Hepatocyte (in vitro differentiated cells): ENCODE data around the gene NAV3. TPM values are rescaled to one million over a fixed set of nuclear protein-coding genes. Genes with fewer than 3 reads are reported as not detected.
"Not testable (repeated sequence)": the region's sequence is repeated elsewhere in the genome, so short reads cannot be mapped to it uniquely, and the experiment has no call there.

Experiments used
- DNase-seq: peaks from one replicate; pipeline ENCODE4 v3.0.0-alpha.2; 2016; ENCODE audit warnings: low spot score
- H2AFZ ChIP-seq: fragments of 200-600 bp; sonication (generic); 2 replicates; pipeline ENCODE4 v1.6.0; 2016; ENCODE audit warnings: antibody characterized with exemption, mild to moderate bottlenecking
- H3K27ac ChIP-seq: fragments of 200-600 bp; sonication (generic); 2 replicates; pipeline ENCODE4 v1.5.1; 2016; ENCODE audit warnings: mild to moderate bottlenecking
- H3K27me3 ChIP-seq: fragments of 200-600 bp; sonication (generic); 2 replicates; pipeline ENCODE4 v1.6.1; 2016
- H3K36me3 ChIP-seq: fragments of 200-600 bp; sonication (generic); replicated peaks from 2 replicates; pipeline ENCODE4 v1.5.1; 2016; ENCODE audit warnings: low read depth; ENCODE audit not compliant: insufficient read depth
- H3K4me1 ChIP-seq: fragments of 200-600 bp; sonication (generic); 2 replicates; pipeline ENCODE4 v1.5.1; 2016; ENCODE audit warnings: mild to moderate bottlenecking, moderate library complexity; ENCODE audit not compliant: insufficient read depth
- H3K4me2 ChIP-seq: fragments of 200-600 bp; sonication (generic); 2 replicates; pipeline ENCODE4 v1.6.0; 2016
- H3K4me3 ChIP-seq: fragments of 200-600 bp; sonication (generic); 2 replicates; pipeline ENCODE4 v1.5.1; 2016; ENCODE audit warnings: mild to moderate bottlenecking
- H3K79me2 ChIP-seq: fragments of 200-600 bp; sonication (generic); 2 replicates; pipeline ENCODE4 v1.6.0; 2017; ENCODE audit warnings: mild to moderate bottlenecking
- H3K9me2 ChIP-seq: fragments of 200-600 bp; sonication (generic); replicated peaks from 2 replicates; pipeline ENCODE4 v1.6.0; 2017; ENCODE audit warnings: mild to moderate bottlenecking; ENCODE audit not compliant: insufficient read depth
- H3K9me3 ChIP-seq: fragments of 200-600 bp; sonication (generic); 2 replicates; pipeline ENCODE4 v1.5.1; 2016; ENCODE audit warnings: low read depth, mild to moderate bottlenecking
- H4K20me1 ChIP-seq: fragments of 200-600 bp; sonication (generic); 2 replicates; pipeline ENCODE4 v1.6.0; 2016; ENCODE audit warnings: mild to moderate bottlenecking; ENCODE audit not compliant: insufficient read depth, poor library complexity, severe bottlenecking
- EZH2 ChIP-seq: fragments of 200-600 bp; sonication (generic); IDR thresholded peaks from 2 replicates; pipeline ENCODE4 v1.6.1; 2016; ENCODE audit warnings: antibody characterized with exemption, mild to moderate bottlenecking, borderline replicate concordance
- EZH2phosphoT487 ChIP-seq: fragments of 200-600 bp; sonication (generic); IDR thresholded peaks from one replicate; pipeline ENCODE4 v1.6.1; 2018; ENCODE audit warnings: antibody characterized with exemption, mild to moderate bottlenecking, low read depth, moderate library complexity; ENCODE audit not compliant: unreplicated experiment, severe bottlenecking
- WGBS: methylation state at CpG from one replicate; pipeline ENCODE4 v1.1.6; 2016; ENCODE audit warnings: low lambda C conversion rate; ENCODE audit errors: missing lambda C conversion rate; 5-methylcytosine and 5-hydroxymethylcytosine counted together
- polyA plus RNA-seq: library from polyadenylated mRNA; unstranded; fragments of >200 nt; fragmentation: Nextera tagmentation; extraction: Ambion mirVana; gene quantifications from 2 replicates; pipeline ENCODE4 v1.2.1, GENCODE V29; 2016
- total RNA-seq: library from RNA; depleted of rRNA; stranded (reverse); fragments of >200 nt; gene quantifications from 2 replicates; pipeline ENCODE4 v1.2.3, GENCODE V29; 2014
- TF ChIP-seq, protein P1 (sequence below): fragments of 200-600 bp; sonication (generic); IDR thresholded peaks from 2 replicates; pipeline ENCODE4 v1.5.1; 2016; ENCODE audit warnings: antibody characterized with exemption, mild to moderate bottlenecking; ENCODE audit not compliant: poor library complexity

The NAV3 gene
- total and polyA plus RNA-seq, 2 experiments from 2014 or later = 1.4 to 9.2 TPM

DNA sequence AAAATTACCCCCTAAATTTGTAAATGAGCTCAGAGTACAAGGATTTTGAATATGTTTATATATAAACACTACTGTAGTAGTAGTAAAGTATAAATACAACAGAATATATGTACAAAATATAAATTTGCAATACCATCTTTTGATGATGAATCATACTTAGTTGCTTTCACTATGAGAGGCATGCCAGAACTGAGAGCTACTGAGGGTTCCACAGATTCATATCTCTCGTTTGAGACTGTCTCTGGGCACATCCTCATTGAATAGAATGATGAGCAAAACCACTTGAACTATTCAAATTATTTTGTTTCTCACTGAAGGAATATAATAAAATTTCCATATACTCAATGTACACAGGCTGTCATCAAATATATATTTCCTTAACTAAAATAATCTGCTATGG is 417.6 kb downstream of the NAV3 start:
- H3K27ac ChIP-seq = no peak overlapping the region
- no peak overlapping the region for H3K4me3 ChIP-seq
- no peak for DNase-seq
- H2AFZ ChIP-seq = no peak overlapping the region
- H3K4me1 ChIP-seq = no peaks in the 10 kb centered on the region
- H3K9me2 ChIP-seq = no peaks in the 10 kb centered on the region
- 89% methylated on average over 1 of the region's 1 CpG for whole genome bisulfite sequencing
- H4K20me1 ChIP-seq = no peaks in the 10 kb centered on the region
- no peaks in the 10 kb centered on the region for H3K9me3 ChIP-seq
- no peaks in the 10 kb centered on the region for H3K36me3 ChIP-seq
- H3K27me3 ChIP-seq = no peaks in the 10 kb centered on the region
- TF ChIP-seq EZH2phosphoT487 = no peak
- no peak for TF ChIP-seq EZH2
- TF ChIP-seq, protein P1, sequence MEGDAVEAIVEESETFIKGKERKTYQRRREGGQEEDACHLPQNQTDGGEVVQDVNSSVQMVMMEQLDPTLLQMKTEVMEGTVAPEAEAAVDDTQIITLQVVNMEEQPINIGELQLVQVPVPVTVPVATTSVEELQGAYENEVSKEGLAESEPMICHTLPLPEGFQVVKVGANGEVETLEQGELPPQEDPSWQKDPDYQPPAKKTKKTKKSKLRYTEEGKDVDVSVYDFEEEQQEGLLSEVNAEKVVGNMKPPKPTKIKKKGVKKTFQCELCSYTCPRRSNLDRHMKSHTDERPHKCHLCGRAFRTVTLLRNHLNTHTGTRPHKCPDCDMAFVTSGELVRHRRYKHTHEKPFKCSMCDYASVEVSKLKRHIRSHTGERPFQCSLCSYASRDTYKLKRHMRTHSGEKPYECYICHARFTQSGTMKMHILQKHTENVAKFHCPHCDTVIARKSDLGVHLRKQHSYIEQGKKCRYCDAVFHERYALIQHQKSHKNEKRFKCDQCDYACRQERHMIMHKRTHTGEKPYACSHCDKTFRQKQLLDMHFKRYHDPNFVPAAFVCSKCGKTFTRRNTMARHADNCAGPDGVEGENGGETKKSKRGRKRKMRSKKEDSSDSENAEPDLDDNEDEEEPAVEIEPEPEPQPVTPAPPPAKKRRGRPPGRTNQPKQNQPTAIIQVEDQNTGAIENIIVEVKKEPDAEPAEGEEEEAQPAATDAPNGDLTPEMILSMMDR = no peak
- H3K79me2 ChIP-seq = no peaks in the 10 kb centered on the region
- H3K4me2 ChIP-seq = no peak overlapping the region

DNA sequence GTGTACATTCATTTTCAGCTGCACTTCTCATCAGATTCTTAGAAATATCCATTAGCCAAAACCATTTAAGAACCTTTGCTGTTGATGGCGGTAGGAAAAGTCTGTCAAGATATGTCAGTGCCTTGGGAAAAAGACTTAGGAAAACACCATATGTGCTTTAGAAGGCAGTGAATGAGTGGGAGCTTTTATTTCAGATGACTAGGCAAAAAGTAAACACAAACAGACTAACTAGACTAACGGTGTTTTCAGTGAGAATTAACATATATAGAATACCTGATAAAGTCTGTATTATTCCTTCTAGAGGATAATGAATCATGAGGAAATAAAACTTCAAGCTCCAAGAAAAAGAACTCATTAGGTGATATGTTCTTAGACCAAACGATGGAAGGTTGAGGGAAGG is 418.9 kb downstream of the NAV3 start:
- no peaks in the 10 kb centered on the region for H3K4me1 ChIP-seq
- H2AFZ ChIP-seq = no peak overlapping the region
- H3K4me2 ChIP-seq = no peak overlapping the region
- H4K20me1 ChIP-seq = no peaks in the 10 kb centered on the region
- no peak overlapping the region for H3K27ac ChIP-seq
- H3K9me3 ChIP-seq = no peaks in the 10 kb centered on the region
- WGBS = 78% methylated on average over 3 of the region's 3 CpGs
- no peaks in the 10 kb centered on the region for H3K79me2 ChIP-seq
- DNase-seq = no peak
- no peak overlapping the region for H3K4me3 ChIP-seq
- TF ChIP-seq, protein P1 = no peak
- TF ChIP-seq EZH2 (no peak), EZH2phosphoT487 (no peak)
- H3K36me3 ChIP-seq = no peaks in the 10 kb centered on the region
- no peaks in the 10 kb centered on the region for H3K27me3 ChIP-seq
- H3K9me2 ChIP-seq = no peaks in the 10 kb centered on the region

DNA sequence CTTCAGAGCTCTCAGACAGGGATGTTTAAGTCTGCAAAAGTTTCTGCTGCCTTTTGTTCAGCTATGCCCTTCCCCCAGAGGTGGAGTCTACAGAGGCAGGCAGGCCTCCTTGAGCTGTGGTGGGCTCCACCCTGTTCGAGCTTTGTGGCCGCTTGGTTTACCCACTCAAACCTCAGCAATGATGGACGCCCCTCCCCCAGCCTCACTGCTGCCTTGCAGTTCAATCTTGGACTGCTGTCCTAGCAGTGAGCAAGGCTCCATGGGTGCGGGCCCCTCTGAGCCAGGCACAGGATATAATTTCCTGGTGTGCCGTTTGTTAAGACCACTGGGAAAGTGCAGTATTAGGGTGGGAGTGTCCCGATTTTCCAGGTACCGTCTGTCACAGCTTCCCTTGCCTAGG is 427.0 kb downstream of the NAV3 start:
- H3K9me3 ChIP-seq, H3K27me3 ChIP-seq, H3K27ac ChIP-seq, H3K4me3 ChIP-seq, H3K4me2 ChIP-seq, H3K9me2 ChIP-seq, H3K4me1 ChIP-seq, H3K36me3 ChIP-seq, H2AFZ ChIP-seq, H4K20me1 ChIP-seq, H3K79me2 ChIP-seq, DNase-seq: not testable (repeated sequence)
- 92% methylated on average over 7 of the region's 7 CpGs for whole genome bisulfite sequencing

DNA sequence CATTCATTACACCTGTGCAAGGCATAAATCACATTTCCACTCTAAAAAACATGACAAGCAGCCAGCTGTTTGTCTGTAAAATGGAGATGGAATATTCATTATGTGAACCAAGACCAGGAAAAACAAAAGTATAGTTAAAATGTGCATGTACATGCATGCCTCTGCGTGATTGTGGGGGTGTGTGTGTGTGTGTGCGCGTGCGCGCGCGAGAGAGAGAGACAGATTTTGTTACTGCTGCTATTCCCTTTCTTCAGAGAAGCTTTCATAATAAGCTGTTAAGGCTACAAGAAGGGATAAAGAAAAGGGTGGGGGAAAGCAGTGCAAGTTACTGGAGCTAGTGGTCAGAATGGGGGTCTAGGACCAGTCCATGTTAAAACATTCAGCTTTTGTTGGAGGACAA is 430.3 kb downstream of the NAV3 start:
- 97% methylated on average over 7 of the region's 7 CpGs for WGBS

More for the DNA sequence above, 430.3 kb downstream of the NAV3 start:
- Histone ChIP-seq H3K4me2 (no peak overlapping the region), H4K20me1 (no peaks in the 10 kb centered on the region), H2AFZ (no peak overlapping the region), H3K79me2 (no peaks in the 10 kb centered on the region), H3K9me2 (no peaks in the 10 kb centered on the region), H3K36me3 (no peaks in the 10 kb centered on the region), H3K27ac (no peak overlapping the region), H3K9me3 (no peaks in the 10 kb centered on the region), H3K27me3 (no peaks in the 10 kb centered on the region), H3K4me1 (no peaks in the 10 kb centered on the region), H3K4me3 (no peak overlapping the region)
- no peak for DNase-seq
- TF ChIP-seq, protein P1 = no peak
- TF ChIP-seq EZH2phosphoT487 (no peak), EZH2 (no peak)
